ENCODE results near the gene MUC13. TPM values are rescaled to one million over a fixed set of nuclear protein-coding genes. Genes with fewer than 3 reads are reported as not detected.

The MUC13 gene
- total RNA-seq, 1 donor from 2014 or later = not detected

DNA sequence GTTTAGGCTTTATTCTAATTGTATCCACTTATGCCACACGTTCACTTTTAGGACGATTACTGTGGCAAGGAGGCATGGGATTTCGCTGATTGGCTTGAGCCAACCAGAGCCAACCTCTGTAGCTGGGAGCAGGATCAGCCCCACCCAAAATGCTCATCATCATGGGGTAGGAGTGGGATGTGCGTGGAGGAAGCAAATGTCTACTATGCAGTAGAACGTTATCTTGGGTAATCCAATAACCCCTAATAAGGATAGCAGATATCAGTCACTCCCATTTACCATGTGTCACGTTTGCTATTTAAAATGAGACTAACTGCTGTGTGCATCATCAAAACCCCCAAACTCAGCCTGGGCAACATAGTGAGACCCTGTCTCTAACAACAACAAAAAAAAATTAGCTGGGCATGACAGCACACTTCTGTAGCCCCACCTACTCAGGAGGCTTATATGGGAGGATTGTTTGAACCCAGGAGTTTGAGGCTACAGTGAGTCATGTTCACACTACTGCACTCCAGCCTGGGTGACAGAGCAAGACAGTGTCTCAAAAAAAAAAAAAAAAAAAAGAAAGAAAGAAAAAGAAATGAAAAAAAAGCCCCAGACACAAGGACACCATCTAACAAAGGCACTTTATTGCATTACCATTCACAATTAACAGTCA, 29.6 kb downstream of the MUC13 start:
- Mint-ChIP-seq H3K4me3 (no peak overlapping the region), H3K27ac (no peak overlapping the region), H3K4me1 (no peaks in the 10 kb centered on the region), H3K27me3 (peaks cover 14% of the 10 kb centered on the region), H3K9me3 (no peaks in the 10 kb centered on the region), H3K36me3 (ENCODE audit: low read depth) (no peaks in the 10 kb centered on the region)
- CTCF ChIA-PET = no interaction called here
- POLR2A ChIA-PET = no interaction called here
- intact Hi-C loops (cut with micrococcal nuclease) = no loop called here
- no peak for ATAC-seq (ENCODE audit: low read depth)
- no peak for TF ChIP-seq CTCF (IDR thresholded peaks at IDR 0.05)
- no peak for DNase-seq

GRCh38 chr3:124903896-124904834, 30.4 kb downstream of the MUC13 start:
- ATAC-seq (ENCODE audit: low read depth) = no peak

DNA sequence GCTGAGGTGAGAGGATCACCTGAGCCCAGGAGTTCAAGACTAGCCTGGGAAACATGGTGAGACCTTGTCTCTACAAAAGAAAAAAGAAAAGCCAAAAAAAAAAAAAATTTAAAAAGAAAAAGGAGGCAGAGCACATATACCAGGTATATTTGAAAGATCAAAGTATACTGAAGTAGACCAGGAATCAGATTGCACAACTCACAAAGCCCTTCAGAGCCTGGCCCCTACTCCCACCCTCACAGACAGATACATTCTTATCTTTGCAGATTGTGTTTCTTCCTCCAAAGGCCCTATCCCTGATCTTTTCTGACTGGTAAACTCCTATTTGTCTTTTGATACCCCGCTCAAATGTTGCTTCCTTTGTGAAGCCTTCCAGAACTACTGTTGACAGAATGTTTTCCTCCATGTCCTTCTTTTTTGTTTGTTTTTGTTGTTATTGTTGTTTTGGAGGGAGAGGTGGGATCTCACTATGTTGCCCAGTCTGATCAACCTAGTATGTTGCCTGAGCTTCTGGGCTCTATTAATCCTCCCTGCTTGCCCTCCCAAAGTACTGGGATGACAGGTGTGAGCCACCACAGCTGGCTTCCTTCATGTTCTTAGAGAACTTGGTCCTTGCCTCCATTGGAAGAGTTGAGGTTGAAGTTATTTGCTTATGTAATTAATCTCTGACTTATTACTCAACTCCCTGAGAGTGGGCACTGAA, 37.6 kb downstream of the MUC13 start:
- ChIA-PET CTCF (no interaction called here), POLR2A (no interaction called here)
- no peak for DNase-seq
- Mint-ChIP-seq H3K9me3 (no peaks in the 10 kb centered on the region), H3K27ac (no peak overlapping the region), H3K27me3 (peaks cover 4% of the 10 kb centered on the region), H3K4me3 (no peak overlapping the region), H3K4me1 (no peaks in the 10 kb centered on the region), H3K36me3 (ENCODE audit: low read depth) (no peaks in the 10 kb centered on the region)
- ATAC-seq (ENCODE audit: low read depth) = no peak
- no peak for TF ChIP-seq CTCF (IDR thresholded peaks at IDR 0.05)
- intact Hi-C loops (cut with micrococcal nuclease) = no loop called here

More at GRCh38 chr3:124903896-124904834, 30.4 kb downstream of the MUC13 start:
- intact Hi-C loops (cut with micrococcal nuclease) = no loop called here
- Mint-ChIP-seq H3K9me3 (no peaks in the 10 kb centered on the region), H3K27me3 (peaks cover 13% of the 10 kb centered on the region), H3K4me3 (no peak overlapping the region), H3K36me3 (ENCODE audit: low read depth) (no peaks in the 10 kb centered on the region), H3K4me1 (no peaks in the 10 kb centered on the region), H3K27ac (no peak overlapping the region)
- no peak for TF ChIP-seq CTCF (IDR thresholded peaks at IDR 0.05)
- ChIA-PET POLR2A (no interaction called here), CTCF (interaction anchor here (1.4 kb wide), 1 partner anchor 143 kb away, joined by 4 read pairs; no protein-coding TSS in a partner anchor)
- DNase-seq = no peak

DNA sequence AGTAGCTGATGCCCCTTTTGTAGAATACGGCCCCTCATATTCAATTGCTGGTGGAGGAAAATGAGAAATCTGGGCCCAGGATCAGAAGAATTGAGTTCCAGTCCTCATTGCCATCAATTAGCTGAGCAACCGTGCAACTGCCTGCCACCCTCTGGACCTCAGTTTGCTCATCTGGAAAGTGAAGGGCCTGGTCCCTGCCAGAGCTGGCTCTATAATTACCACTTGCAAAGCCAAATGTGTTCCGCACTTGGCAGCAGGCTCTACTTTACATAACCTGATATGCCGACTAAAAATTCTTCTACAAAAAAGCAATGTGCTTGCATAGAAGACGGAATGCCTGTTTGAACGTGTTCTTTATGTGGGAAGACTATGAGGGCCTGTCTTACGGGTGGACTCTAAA, 38.8 kb downstream of the MUC13 start:
- ChIA-PET POLR2A (no interaction called here), CTCF (interaction anchor here (1.3 kb wide), 1 partner anchor 135 kb away, joined by 4 read pairs; no protein-coding TSS in a partner anchor)
- H3K9me3 Mint-ChIP-seq = no peaks in the 10 kb centered on the region
- H3K4me1 Mint-ChIP-seq = no peaks in the 10 kb centered on the region
- no peak for TF ChIP-seq CTCF (IDR thresholded peaks at IDR 0.05)
- peaks cover 2% of the 10 kb centered on the region for H3K27me3 Mint-ChIP-seq
- no peak for DNase-seq
- no peak overlapping the region for H3K4me3 Mint-ChIP-seq
- ATAC-seq (ENCODE audit: low read depth) = no peak
- no peaks in the 10 kb centered on the region for H3K36me3 Mint-ChIP-seq (ENCODE audit: low read depth)
- no peak overlapping the region for H3K27ac Mint-ChIP-seq
- intact Hi-C loops (cut with micrococcal nuclease) = no loop called here

DNA sequence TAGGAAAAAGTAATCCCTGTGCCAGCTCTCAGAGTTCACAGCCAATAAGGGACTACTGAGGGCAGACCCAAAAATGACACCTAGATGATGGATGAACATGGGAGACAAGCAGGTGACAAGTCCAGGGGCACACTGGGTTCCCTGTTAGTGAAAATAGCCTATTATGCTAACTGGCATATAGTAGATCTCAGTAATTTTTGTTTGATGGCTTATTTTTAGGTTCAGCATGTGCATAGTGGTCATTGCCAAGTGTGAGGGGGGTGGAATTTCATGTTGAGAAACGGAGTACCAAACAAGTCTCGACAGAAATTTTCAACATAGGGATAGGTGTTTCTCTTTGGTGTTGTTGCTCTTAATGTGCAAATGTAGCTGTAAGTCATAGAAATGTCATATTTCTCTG, 41.0 kb downstream of the MUC13 start:
- Mint-ChIP-seq H3K4me1 (no peaks in the 10 kb centered on the region), H3K36me3 (ENCODE audit: low read depth) (no peaks in the 10 kb centered on the region), H3K9me3 (no peaks in the 10 kb centered on the region), H3K4me3 (no peak overlapping the region), H3K27ac (no peak overlapping the region), H3K27me3 (peaks cover 15% of the 10 kb centered on the region)
- TF ChIP-seq CTCF (IDR thresholded peaks at IDR 0.05) = no peak
- ATAC-seq (ENCODE audit: low read depth) (no peak), DNase-seq (no peak)
- intact Hi-C loops (cut with micrococcal nuclease) = no loop called here
- ChIA-PET CTCF (no interaction called here), POLR2A (no interaction called here)

All from activated B cell treated with CpG ODN at 0.5 μM for 24 hours (primary cell).